OCI-LY7 (cell line): ENCODE data around the gene INPP4A. TPM values are rescaled to one million over a fixed set of nuclear protein-coding genes. Genes with fewer than 3 reads are reported as not detected.
A peak's percentile ranks its signal among the peaks of the same experiment; 100 is the strongest.

Experiments used
- BruUV-seq: library from RNA; stranded (reverse); fragments of 400-500 nt; replicated peaks from 2 replicates; lab custom pipeline; 2021; lab: Mats Ljungman, UMichigan
- CTCF ChIA-PET: fragments of 300-600 bp; sonication (Branson Sonifier 250); formaldehyde crosslinking; loops from one replicate; lab custom pipeline; 2022; ENCODE audit warnings: antibody characterized with exemption; ENCODE audit not compliant: unreplicated experiment; lab: Charles Lee
- POLR2A ChIA-PET: fragments of 300-600 bp; sonication (Branson Sonifier 250); formaldehyde crosslinking; loops from one replicate; lab custom pipeline; 2022; ENCODE audit warnings: antibody characterized with exemption; lab: Charles Lee
- DNase-seq: peaks from one replicate; pipeline ENCODE4 v3.0.0-alpha.2; 2015; ENCODE audit warnings: low spot score
- H2AFZ ChIP-seq: fragments of 200-600 bp; sonication (generic), shearing (Covaris generic); 2 replicates; pipeline ENCODE4 v1.6.1; 2014; ENCODE audit warnings: mild to moderate bottlenecking, antibody characterized with exemption, low read length, moderate library complexity
- H3K27ac ChIP-seq: fragments of 200-600 bp; sonication (generic); 2 replicates; pipeline ENCODE4 v1.5.1; 2014; ENCODE audit warnings: mixed run types, low read depth, mild to moderate bottlenecking, moderate library complexity, low read length, inconsistent platforms; ENCODE audit not compliant: poor library complexity, severe bottlenecking
- H3K36me3 ChIP-seq: fragments of 200-600 bp; sonication (generic); 2 replicates; pipeline ENCODE4 v1.6.1; 2014; ENCODE audit warnings: mild to moderate bottlenecking, antibody characterized with exemption, low read length, moderate library complexity, mixed read lengths; ENCODE audit not compliant: insufficient read depth
- H3K4me1 ChIP-seq: fragments of 200-600 bp; sonication (generic); 2 replicates; pipeline ENCODE4 v1.5.1; 2014; ENCODE audit warnings: mild to moderate bottlenecking, low read length; ENCODE audit not compliant: insufficient read depth, poor library complexity, severe bottlenecking
- H3K4me2 ChIP-seq: fragments of 200-600 bp; sonication (generic); 2 replicates; pipeline ENCODE4 v1.6.1; 2014; ENCODE audit warnings: mild to moderate bottlenecking, low read length
- H3K4me3 ChIP-seq: fragments of 200-600 bp; sonication (generic); 2 replicates; pipeline ENCODE4 v1.5.1; 2014; ENCODE audit warnings: mild to moderate bottlenecking, low read depth, low read length; ENCODE audit not compliant: poor library complexity, severe bottlenecking
- H3K79me2 ChIP-seq: fragments of 200-600 bp; sonication (generic); 2 replicates; pipeline ENCODE4 v1.6.1; 2016; ENCODE audit warnings: low read depth, mild to moderate bottlenecking, low read length, moderate library complexity, mixed read lengths; ENCODE audit not compliant: insufficient read depth
- H3K9me2 ChIP-seq: fragments of 200-600 bp; sonication (generic); 2 replicates; pipeline ENCODE4 v1.6.1; 2016; ENCODE audit warnings: mild to moderate bottlenecking, low read length, mixed read lengths; ENCODE audit not compliant: insufficient read depth
- H3K9me3 ChIP-seq: fragments of 200-600 bp; sonication (generic); 2 replicates; pipeline ENCODE4 v1.6.1; 2014; ENCODE audit warnings: mild to moderate bottlenecking, mixed run types, low read length, mixed read lengths
- H4K20me1 ChIP-seq: fragments of 200-600 bp; sonication (generic); 2 replicates; pipeline ENCODE4 v1.6.1; 2014; ENCODE audit warnings: mild to moderate bottlenecking, antibody characterized with exemption, low read length, moderate library complexity, mixed read lengths; ENCODE audit not compliant: insufficient read depth
- EZH2phosphoT487 ChIP-seq: fragments of 200-600 bp; sonication (generic); IDR thresholded peaks from 2 replicates; pipeline ENCODE4 v1.6.1; 2018; ENCODE audit warnings: low read depth, borderline replicate concordance, mild to moderate bottlenecking, mixed run types, antibody characterized with exemption, low read length, moderate library complexity, mixed read lengths
- intact Hi-C: fragments of 100-400 bp; cut with micrococcal nuclease; formaldehyde crosslinking; loops from one replicate; pipeline ENCODE4 v1.10.0; 2022; ENCODE audit not compliant: unreplicated experiment
- total RNA-seq, 2 experiments: library from RNA; depleted of rRNA in 1 of 2; stranded (reverse); fragments of >200 nt in 1 of 2; shearing (Covaris generic) in 1 of 2; gene quantifications; 2 replicates each; pipeline ENCODE4 v1.2.3, GENCODE V29; 2014 to 2022
- TF ChIP-seq, protein P1 (sequence below): fragments of 200-600 bp; sonication (generic); conservative IDR thresholded peaks from 2 replicates; pipeline ENCODE4 v1.5.1; 2014; ENCODE audit warnings: mild to moderate bottlenecking, antibody characterized with exemption, low read length, moderate library complexity, mixed read lengths

Gene INPP4A
- total RNA-seq, 2 experiments from 2014 or later: 28.5 to 28.6 TPM

DNA sequence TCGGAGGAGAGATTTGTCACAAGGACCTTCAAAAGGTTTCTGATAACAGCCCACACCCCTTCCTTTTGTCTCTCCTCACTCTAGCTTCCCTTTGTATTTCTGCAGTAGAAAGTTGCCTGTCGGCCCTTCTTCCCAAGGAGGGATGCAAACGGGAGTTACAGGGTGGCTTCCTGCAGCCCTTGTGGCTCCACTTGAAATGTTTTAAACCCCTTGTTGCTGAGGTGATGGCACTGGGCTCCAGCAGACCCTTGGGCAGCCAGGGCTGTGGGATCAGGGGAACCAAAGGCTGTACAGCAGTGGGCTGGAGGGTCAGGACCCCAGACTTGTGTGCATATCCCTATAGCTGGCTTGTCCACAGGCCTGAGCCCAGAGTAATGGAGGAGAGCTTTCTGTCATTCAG lies 101.5 kb downstream of the INPP4A start:
- H2AFZ ChIP-seq: no peak overlapping the region
- H3K79me2 ChIP-seq: no peaks in the 10 kb centered on the region
- BruUV-seq: no TSS peak
- H3K27ac ChIP-seq: no peak overlapping the region
- H3K36me3 ChIP-seq: peaks cover 5% of the 10 kb centered on the region; the same call in 1 of the 2 replicates
- POLR2A ChIA-PET: interaction anchor here (0.6 kb wide), 1 partner anchor 61 kb away, joined by 3 read pairs; no protein-coding TSS in a partner anchor
- no peak for DNase-seq
- TF ChIP-seq EZH2phosphoT487: no peak
- TF ChIP-seq, protein P1, sequence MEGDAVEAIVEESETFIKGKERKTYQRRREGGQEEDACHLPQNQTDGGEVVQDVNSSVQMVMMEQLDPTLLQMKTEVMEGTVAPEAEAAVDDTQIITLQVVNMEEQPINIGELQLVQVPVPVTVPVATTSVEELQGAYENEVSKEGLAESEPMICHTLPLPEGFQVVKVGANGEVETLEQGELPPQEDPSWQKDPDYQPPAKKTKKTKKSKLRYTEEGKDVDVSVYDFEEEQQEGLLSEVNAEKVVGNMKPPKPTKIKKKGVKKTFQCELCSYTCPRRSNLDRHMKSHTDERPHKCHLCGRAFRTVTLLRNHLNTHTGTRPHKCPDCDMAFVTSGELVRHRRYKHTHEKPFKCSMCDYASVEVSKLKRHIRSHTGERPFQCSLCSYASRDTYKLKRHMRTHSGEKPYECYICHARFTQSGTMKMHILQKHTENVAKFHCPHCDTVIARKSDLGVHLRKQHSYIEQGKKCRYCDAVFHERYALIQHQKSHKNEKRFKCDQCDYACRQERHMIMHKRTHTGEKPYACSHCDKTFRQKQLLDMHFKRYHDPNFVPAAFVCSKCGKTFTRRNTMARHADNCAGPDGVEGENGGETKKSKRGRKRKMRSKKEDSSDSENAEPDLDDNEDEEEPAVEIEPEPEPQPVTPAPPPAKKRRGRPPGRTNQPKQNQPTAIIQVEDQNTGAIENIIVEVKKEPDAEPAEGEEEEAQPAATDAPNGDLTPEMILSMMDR: no peak
- intact Hi-C loops: loop anchor here (5.0 kb wide), 1 partner anchor 104 kb away; the partner anchor contains the start of gene INPP4A
- H3K9me2 ChIP-seq: no peaks in the 10 kb centered on the region
- no peak overlapping the region for H3K4me3 ChIP-seq
- CTCF ChIA-PET: interaction anchor here (1.2 kb wide), 1 partner anchor 14 kb away, joined by 4 read pairs; no protein-coding TSS in a partner anchor
- peaks cover 39% of the 10 kb centered on the region for H3K4me1 ChIP-seq
- H3K9me3 ChIP-seq: no peaks in the 10 kb centered on the region
- no peak overlapping the region for H3K4me2 ChIP-seq
- no peaks in the 10 kb centered on the region for H4K20me1 ChIP-seq

DNA sequence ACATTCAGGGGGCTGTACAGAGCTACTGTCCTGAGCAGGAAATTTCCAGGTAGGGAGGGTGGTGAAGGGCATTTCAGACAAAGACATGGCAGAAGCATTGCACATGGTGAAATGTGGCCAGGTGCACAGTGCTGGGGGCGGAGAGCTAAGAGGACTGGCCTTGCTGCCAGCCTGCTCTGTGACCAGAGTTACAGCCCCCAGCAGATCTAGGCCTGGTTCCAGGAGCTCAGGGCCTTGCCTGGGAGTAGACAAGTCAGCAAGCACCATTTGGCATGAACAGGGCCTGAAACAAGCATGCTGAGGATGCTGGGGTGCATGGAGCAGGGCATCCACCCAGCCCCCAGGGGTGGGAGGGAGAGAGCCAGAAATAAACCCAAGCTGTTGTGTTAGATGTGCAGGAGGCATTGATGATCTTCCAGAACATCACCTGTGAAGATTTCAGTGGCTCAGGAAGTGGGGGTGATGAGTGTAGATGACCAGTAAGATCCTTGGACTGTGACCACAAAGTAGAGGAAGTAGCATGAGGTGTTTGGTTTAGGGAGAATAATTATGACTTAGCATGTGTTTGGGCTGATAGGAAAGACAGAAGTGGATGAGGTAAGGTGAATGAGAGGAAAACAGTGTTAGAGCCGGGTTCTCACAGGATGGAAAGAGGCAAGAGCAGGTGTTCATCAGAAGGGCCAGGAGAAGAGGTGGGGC lies 102.6 kb downstream of the INPP4A start:
- peak overlapping the region; percentile 50 for H3K4me2 ChIP-seq
- peak overlapping the region; percentile 81 for H3K27ac ChIP-seq
- H3K4me1 ChIP-seq: peaks cover 39% of the 10 kb centered on the region

More for the DNA sequence above, 102.6 kb downstream of the INPP4A start:
- ChIA-PET CTCF (interaction anchor here (1.2 kb wide), 1 partner anchor 13 kb away, joined by 4 read pairs; no protein-coding TSS in a partner anchor), POLR2A (interaction anchor here (0.9 to 1.0 kb wide), 2 partner anchors 10 to 16 kb away, joined by 3 to 6 read pairs; no protein-coding TSS in a partner anchor)
- DNase-seq: peak; percentile 64
- BruUV-seq: no TSS peak
- peaks cover 5% of the 10 kb centered on the region; the same call in 1 of the 2 replicates for H3K36me3 ChIP-seq
- no peaks in the 10 kb centered on the region for H4K20me1 ChIP-seq
- H3K4me3 ChIP-seq: no peak overlapping the region
- H3K9me3 ChIP-seq: no peaks in the 10 kb centered on the region
- peak overlapping the region; percentile 39; the same call in 1 of the 2 replicates for H2AFZ ChIP-seq
- intact Hi-C loops: loop anchor here (5.0 kb wide), 1 partner anchor 105 kb away; the partner anchor contains the start of gene INPP4A
- TF ChIP-seq, protein P1: no peak
- no peak for TF ChIP-seq EZH2phosphoT487
- H3K79me2 ChIP-seq: no peaks in the 10 kb centered on the region
- H3K9me2 ChIP-seq: no peaks in the 10 kb centered on the region
